OCI-LY1 (cell line): ENCODE results near the gene ASCL2.

ENCODE experiments used
- EZH2 ChIP-seq: fragments of 200-600 bp; sonication (generic), shearing (Covaris generic); IDR thresholded peaks from 2 replicates; pipeline ENCODE4 v1.8.0; 2017; ENCODE audit warnings: borderline replicate concordance, mixed run types, mild to moderate bottlenecking, antibody characterized with exemption, low read length, moderate library complexity, mixed read lengths
- TF ChIP-seq, protein P1 (sequence below): fragments of 200-600 bp; sonication (generic), shearing (Covaris generic); IDR thresholded peaks from 2 replicates; pipeline ENCODE4 v1.5.1; 2017; ENCODE audit warnings: mild to moderate bottlenecking, antibody characterized with exemption, low read length, moderate library complexity, mixed read lengths

GRCh38 chr11:2276280-2277007 lies 6.1 kb upstream of the ASCL2 start:
- TF ChIP-seq EZH2 = no peak
- TF ChIP-seq, protein P1, sequence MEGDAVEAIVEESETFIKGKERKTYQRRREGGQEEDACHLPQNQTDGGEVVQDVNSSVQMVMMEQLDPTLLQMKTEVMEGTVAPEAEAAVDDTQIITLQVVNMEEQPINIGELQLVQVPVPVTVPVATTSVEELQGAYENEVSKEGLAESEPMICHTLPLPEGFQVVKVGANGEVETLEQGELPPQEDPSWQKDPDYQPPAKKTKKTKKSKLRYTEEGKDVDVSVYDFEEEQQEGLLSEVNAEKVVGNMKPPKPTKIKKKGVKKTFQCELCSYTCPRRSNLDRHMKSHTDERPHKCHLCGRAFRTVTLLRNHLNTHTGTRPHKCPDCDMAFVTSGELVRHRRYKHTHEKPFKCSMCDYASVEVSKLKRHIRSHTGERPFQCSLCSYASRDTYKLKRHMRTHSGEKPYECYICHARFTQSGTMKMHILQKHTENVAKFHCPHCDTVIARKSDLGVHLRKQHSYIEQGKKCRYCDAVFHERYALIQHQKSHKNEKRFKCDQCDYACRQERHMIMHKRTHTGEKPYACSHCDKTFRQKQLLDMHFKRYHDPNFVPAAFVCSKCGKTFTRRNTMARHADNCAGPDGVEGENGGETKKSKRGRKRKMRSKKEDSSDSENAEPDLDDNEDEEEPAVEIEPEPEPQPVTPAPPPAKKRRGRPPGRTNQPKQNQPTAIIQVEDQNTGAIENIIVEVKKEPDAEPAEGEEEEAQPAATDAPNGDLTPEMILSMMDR = no peak
